Left ventricle myocardium inferior (tissue), 1 donor: ENCODE measurements around the gene PDE1C. TPM values are rescaled to one million over a fixed set of nuclear protein-coding genes. Genes with fewer than 3 reads are reported as not detected.
"Not testable (repeated sequence)": the region's sequence is repeated elsewhere in the genome, so short reads cannot be mapped to it uniquely, and the experiment has no call there.

Experiments
- DNase-seq: peaks from one replicate; pipeline ENCODE4 v3.0.0-alpha.2; 2020
- H3K27ac ChIP-seq: fragments of 200-600 bp; replicated peaks from 2 replicates; pipeline ENCODE4 v1.8.0; 2021
- H3K27me3 ChIP-seq: fragments of 200-600 bp; 2 replicates; pipeline ENCODE4 v1.8.0; 2021; ENCODE audit warnings: low read depth
- H3K36me3 ChIP-seq: fragments of 200-600 bp; 2 replicates; pipeline ENCODE4 v1.8.0; 2021
- H3K4me1 ChIP-seq: fragments of 200-600 bp; 2 replicates; pipeline ENCODE4 v1.8.0; 2021
- H3K4me3 ChIP-seq: fragments of 200-600 bp; 2 replicates; pipeline ENCODE4 v1.8.0; 2021; ENCODE audit warnings: mild to moderate bottlenecking, moderate library complexity
- H3K9me3 ChIP-seq: fragments of 200-600 bp; replicated peaks from 2 replicates; pipeline ENCODE4 v1.8.0; 2021
- CTCF ChIP-seq: fragments of 200-600 bp; IDR thresholded peaks from 2 replicates; pipeline ENCODE4 v1.8.0; 2021; ENCODE audit warnings: antibody characterized with exemption, mild to moderate bottlenecking, borderline replicate concordance
- intact Hi-C: fragments of 100-400 bp; cut with micrococcal nuclease; formaldehyde crosslinking; loops from one replicate; pipeline ENCODE4 v1.11.0; 2022
- total RNA-seq: library from RNA; stranded (reverse); fragmentation: NEBNext Ultra II Directional; extraction: Animal tissue kit (Norgen Biotek cat#: 25700); gene quantifications from one replicate; pipeline ENCODE4 v1.2.1, GENCODE V29; 2021
- donor health status: DM: no; HTN: yes; CAD: no; lungs with severe emphysema.

Gene PDE1C
- total RNA-seq, 1 donor from 2014 or later: 207 TPM

DNA sequence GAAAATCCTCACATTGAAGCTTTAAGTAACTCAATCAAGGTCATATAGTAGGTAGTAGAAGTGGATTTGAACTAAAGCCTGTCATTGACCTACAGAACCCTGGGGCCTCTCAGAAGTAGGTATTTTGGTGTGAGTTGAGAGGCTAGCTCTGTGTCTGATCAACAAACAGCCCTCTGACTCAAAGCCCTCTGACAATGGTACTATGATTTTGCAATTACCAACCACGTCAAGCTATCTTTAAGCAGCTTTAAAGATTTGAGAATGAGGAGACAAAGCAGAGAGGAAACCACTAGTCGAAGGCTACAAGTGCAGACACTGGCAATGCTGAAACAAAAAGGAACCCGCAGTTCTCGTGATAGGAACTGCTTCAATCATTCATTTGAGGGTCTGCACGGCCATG is 19.0 kb upstream of the PDE1C start:
- Histone ChIP-seq H3K36me3 (no peaks in the 10 kb centered on the region), H3K27me3 (no peaks in the 10 kb centered on the region), H3K27ac (peak overlapping the region; percentile 77), H3K4me1 (peaks cover 50% of the 10 kb centered on the region), H3K9me3 (no peaks in the 10 kb centered on the region), H3K4me3 (no peak overlapping the region)
- no peak for DNase-seq
- intact Hi-C loops: no loop called here
- no peak for TF ChIP-seq CTCF

DNA sequence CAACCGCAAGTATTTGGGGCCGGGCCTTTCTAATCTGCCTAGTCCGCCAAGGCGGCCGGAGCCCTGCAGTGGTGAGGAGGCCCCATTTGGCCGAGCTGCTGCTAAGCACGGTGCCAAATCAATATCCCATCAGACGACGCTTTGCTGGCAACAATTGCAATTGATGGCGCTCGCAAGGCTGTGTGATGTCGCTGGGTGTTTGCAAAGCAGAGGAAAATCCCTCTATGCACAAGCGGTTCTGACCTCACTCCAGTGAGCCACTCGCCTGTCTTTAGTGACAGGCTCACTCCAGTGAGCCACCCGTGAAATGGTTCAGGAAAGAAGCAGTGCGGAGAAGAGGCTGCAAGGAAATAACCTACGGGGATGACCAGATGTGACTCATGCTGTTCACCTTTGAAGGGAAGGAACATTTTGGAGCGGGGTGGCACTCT is 18.3 kb upstream of the PDE1C start:
- no peaks in the 10 kb centered on the region for H3K36me3 ChIP-seq
- no peaks in the 10 kb centered on the region for H3K9me3 ChIP-seq
- no peaks in the 10 kb centered on the region for H3K27me3 ChIP-seq
- intact Hi-C loops: no loop called here
- H3K27ac ChIP-seq: peak overlapping the region; percentile 77
- TF ChIP-seq CTCF: no peak
- H3K4me3 ChIP-seq: no peak overlapping the region
- no peak for DNase-seq
- peaks cover 42% of the 10 kb centered on the region for H3K4me1 ChIP-seq

DNA sequence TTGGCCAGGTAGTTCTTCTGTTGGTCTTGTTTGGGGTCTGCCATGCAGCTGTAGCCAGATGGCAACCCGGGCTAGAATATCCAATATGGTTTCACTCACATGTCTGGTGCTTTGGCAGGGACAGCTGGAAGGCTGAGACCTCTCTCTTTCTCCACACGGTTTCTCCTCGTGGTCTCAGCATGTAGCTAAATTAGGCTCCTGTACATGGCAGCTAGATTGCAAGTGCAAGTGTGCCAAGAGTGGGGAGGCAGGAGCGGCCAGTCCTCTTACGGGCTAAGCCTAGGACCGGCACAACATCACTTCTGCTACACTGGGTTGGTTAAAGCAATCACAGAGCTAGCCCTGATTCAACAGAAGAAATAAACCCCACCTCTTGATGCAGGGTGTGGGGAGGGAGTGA is 9.3 kb upstream of the PDE1C start:
- no peaks in the 10 kb centered on the region for H3K9me3 ChIP-seq
- no peaks in the 10 kb centered on the region for H3K27me3 ChIP-seq
- intact Hi-C loops: no loop called here
- DNase-seq: peak; percentile 56
- no peak overlapping the region for H3K4me3 ChIP-seq
- no peaks in the 10 kb centered on the region for H3K36me3 ChIP-seq
- H3K27ac ChIP-seq: peak overlapping the region; percentile 85
- TF ChIP-seq CTCF: no peak
- H3K4me1 ChIP-seq: peaks cover 61% of the 10 kb centered on the region

DNA sequence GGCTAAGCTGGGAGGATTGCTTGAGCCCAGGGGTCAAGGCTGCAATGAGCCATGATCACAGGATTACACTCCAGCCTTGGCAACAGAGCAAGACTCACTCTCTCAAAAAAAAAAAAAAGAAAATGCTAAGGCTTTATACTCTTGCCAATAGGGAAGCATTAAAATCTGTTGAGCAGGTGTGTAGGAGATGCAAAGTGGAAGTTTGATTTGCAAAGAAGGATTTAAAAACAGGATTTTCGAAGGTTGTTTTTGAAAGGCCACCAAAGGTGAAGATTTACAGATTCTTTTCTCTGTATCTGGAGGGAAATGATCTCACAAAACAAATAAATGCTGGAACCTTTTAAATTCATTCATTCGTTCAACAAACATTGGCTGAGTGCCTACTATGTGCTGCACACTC is 8.6 kb upstream of the PDE1C start:
- no peak overlapping the region for H3K4me3 ChIP-seq
- peak overlapping the region; percentile 85 for H3K27ac ChIP-seq
- intact Hi-C loops: no loop called here
- no peak for DNase-seq
- TF ChIP-seq CTCF: no peak
- peaks cover 68% of the 10 kb centered on the region for H3K4me1 ChIP-seq
- no peaks in the 10 kb centered on the region for H3K36me3 ChIP-seq
- no peaks in the 10 kb centered on the region for H3K27me3 ChIP-seq
- H3K9me3 ChIP-seq: no peaks in the 10 kb centered on the region

GRCh38 chr7:32077806-32078205 is 7.6 kb upstream of the PDE1C start:
- Histone ChIP-seq H3K4me1 (peaks cover 78% of the 10 kb centered on the region), H3K27ac (peak overlapping the region; percentile 85), H3K9me3 (no peaks in the 10 kb centered on the region), H3K4me3 (no peak overlapping the region), H3K36me3 (no peaks in the 10 kb centered on the region), H3K27me3 (no peaks in the 10 kb centered on the region)
- intact Hi-C loops: no loop called here
- TF ChIP-seq CTCF: no peak
- DNase-seq: no peak

DNA sequence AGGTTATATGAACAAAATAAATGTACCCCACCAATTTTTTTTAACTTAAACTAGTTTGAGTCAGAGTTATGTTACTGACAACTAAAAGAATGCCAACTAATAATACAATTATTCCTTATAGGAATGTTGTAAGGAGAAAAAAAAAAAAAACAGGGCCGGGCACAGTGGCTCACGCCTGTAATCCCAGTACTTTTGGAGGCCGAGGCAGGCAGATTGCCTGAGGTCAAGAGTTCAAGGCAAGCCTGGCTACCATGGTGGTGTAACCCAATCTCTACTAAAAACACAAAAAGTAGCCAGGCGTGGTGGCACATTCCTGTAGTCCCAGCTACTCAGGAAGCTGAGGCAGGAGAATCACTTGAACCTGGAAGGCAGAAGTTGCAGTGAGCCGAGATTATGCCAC is 6.6 kb upstream of the PDE1C start:
- intact Hi-C loops, H3K36me3 ChIP-seq, H3K9me3 ChIP-seq, H3K27me3 ChIP-seq, H3K4me3 ChIP-seq, DNase-seq: not testable (repeated sequence)
- H3K4me1 ChIP-seq: peaks cover 89% of the 10 kb centered on the region
- peak overlapping the region; percentile 85 for H3K27ac ChIP-seq
